Endothelial cell of hepatic sinusoid (primary cell): ENCODE results near the gene SFN.
"Not testable (repeated sequence)": the region's sequence is repeated elsewhere in the genome, so short reads cannot be mapped to it uniquely, and the experiment has no call there.

Experiments
- in situ Hi-C: cut with HindIII; loops from 2 replicates; pipeline ENCODE4 v1.10.0; 2017; ENCODE audit warnings: low sequenced_read_pairs

The SFN gene

GRCh38 chr1:26839339-26839722 lies 23.6 kb upstream of the SFN start:
- in situ Hi-C loops = no loop called here

- in situ Hi-C loops = no loop called here
These were observed 23.2 kb upstream of the SFN start for GRCh38 chr1:26839779-26840178.

DNA sequence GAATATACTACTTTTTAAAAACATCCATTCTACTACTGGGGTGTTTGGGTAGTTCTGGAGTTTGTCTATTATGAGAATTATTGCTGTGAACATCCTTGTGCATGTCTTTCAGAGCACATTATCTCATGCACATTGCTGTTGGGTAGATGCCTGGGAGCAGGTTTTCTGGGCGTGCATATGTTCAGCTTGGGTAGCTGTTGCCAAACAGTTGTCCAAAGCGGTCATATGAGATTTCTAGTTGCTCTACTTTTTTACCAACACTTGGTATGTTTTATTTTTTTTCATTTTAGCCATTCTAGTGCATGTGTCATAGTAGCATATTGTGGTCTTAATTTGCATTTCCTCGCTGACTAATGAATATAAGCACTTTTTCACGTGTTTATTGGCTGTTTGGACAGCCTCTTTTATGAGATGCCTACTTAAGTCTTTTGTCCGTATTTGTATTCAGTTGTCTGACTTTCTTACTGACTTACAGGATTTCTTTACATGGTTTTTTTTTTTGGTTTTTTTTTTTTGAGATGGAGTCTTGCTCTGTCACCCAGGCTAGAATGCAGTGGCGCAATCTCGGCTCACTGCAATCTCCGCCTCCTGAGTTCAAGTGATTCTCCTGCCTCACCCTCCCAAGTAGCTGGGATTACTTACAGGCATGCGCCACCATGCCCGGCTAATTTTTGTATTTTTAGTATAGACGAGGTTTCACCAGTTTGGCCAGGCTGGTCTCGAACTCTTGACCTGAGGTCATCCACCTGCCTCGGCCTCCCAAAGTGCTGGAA lies 18.3 kb upstream of the SFN start:
- in situ Hi-C loops = no loop called here

DNA sequence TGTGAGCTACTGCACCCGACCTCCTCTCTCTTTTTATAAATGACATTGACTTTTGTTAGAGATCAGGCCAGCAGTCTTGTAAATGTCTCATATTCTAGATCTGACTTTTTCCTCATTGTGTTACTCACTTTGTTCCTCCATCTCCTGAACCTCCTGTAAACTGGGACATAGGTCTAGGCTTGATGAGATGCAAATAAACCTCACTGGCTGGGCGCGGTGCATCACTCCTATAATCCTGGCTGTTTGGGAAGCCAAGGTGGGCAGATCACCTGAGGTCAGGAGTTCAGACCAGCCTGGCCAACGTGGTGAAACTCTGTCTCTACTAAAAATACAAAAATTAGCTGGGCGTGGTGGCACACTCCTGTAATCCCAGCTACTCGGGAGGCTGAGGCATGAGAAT lies 15.1 kb upstream of the SFN start:
- in situ Hi-C loops = not testable (repeated sequence)

- in situ Hi-C loops = no loop called here
These were observed 14.4 kb upstream of the SFN start for GRCh38 chr1:26848499-26848898.

GRCh38 chr1:26848941-26849774 lies 13.8 kb upstream of the SFN start:
- in situ Hi-C loops = no loop called here

DNA sequence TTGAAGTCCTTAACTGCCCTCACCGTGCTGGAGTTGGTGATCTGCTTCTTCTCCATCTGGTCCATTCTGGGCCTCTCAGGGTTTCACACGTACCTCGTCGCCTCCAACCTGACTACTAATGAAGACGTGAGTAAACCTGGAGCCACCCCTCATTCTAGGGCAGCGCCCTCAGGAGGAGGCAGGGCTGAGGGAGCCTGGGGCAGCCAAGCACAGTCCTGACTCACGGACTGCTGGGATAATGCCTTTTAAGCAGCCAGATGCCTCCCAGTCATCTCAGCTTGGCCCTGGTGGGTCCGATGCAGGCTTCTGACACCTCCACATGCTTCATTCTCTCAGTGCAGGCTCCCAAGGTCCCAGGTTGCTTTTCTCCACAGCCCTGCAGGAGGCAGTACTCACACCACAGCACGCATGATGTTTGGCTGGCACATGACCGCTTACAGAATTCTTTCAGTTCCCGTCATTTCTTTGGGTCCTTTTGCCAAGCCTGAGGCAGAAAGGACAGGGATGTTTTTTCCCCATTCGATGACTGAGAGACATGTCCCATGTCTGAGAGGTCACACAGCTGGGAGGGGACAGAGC lies 11.8 kb upstream of the SFN start:
- in situ Hi-C loops = loop anchor here (5.0 kb wide), 1 partner anchor 36 kb away; no protein-coding TSS in a partner anchor

GRCh38 chr1:26852701-26853100 lies 10.2 kb upstream of the SFN start:
- in situ Hi-C loops = loop anchor here (5.0 kb wide), 1 partner anchor 35 kb away; no protein-coding TSS in a partner anchor

GRCh38 chr1:26853156-26853555 lies 9.8 kb upstream of the SFN start:
- in situ Hi-C loops = loop anchor here (5.0 kb wide), 1 partner anchor 34 kb away; no protein-coding TSS in a partner anchor

DNA sequence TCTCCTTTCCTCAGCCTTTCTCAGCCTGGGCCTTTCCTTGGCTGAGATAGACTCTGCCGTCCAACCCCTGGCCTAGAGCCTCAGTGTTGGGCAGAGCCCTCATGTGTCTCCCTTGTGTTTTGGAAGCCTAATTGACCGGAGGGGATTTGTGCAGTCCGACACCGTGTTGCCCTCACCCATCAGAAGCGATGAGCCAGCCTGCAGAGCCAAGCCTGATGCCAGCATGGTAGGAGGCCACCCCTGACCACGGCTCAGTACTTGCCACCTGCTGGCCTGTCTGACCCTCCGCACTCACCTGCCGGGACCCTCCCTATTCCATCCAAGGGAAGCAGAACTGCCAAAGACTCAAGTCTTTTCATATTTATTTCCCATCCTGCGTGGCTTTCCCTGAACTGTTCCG lies 9.3 kb upstream of the SFN start:
- in situ Hi-C loops = loop anchor here (5.0 kb wide), 1 partner anchor 34 kb away; no protein-coding TSS in a partner anchor

DNA sequence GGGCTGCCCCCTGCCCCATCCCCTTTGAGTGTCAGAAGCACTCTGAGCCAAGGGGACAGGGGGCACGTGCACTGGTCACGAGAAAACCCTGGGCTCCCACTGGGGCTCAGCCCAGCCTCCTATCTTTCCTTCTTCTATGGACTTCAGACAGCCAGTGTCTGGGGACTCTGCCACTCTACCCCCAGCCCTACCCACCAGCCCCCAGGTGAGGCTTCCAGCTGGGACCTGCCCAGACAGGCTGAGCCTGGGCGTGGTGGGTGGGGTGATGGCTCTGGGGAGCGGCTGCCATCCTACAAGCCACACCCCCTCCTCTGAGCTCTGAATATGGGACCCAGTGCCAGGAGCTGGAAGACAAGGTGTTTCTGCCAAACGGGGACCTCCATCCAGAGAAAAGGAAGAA lies 8.0 kb upstream of the SFN start:
- in situ Hi-C loops = loop anchor here (5.0 kb wide), 1 partner anchor 32 kb away; no protein-coding TSS in a partner anchor

- in situ Hi-C loops = no loop called here
These were observed 7.3 kb upstream of the SFN start for GRCh38 chr1:26855636-26856035.

DNA sequence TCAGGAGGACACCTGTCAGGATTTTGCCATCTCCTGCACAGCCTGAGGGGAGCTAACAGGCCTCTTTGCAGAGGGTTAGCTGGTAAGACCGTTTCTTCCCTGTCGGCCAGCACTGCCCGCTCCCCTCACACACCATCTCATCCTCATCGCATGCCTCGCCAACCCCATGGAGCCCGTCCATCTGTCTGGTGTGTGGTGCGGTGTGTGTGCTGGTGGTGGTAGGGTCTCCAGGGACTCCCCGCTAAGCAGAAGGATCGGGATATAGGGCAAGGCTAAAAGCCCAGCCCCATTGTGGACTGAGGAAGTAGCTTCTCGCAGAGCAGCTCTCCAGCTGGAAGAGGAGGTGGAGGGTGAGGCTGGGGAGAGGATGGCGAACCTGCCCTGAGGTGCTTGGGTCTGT lies 6.8 kb upstream of the SFN start:
- in situ Hi-C loops = no loop called here

- in situ Hi-C loops = no loop called here
These were observed 6.1 kb upstream of the SFN start for GRCh38 chr1:26856604-26857469.

GRCh38 chr1:26857473-26858060 lies 5.4 kb upstream of the SFN start:
- in situ Hi-C loops = no loop called here

- in situ Hi-C loops = no loop called here
These were observed 4.8 kb upstream of the SFN start for GRCh38 chr1:26858160-26858559.

- in situ Hi-C loops = no loop called here
These were observed 3.9 kb upstream of the SFN start for GRCh38 chr1:26858891-26859640.

DNA sequence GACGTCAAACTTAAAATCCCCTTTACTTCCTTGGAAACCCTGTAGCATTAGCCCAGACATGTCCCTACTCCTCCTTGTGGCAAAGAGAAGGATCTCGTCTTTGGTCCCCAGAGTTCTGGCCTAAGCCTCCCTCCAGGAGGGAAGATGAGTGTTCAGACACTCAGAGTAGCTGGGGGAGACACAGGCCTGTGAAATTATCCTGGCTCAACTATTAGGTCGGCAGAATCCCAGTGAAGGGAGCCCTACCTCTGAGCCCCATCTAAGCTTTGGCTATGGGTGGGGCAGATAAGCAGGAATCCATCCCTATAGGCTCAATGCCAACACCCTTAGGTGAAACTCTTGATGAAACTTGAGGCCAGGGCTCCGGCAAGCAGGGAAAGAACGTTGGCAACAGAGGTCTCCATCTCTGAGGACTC lies 1.7 kb upstream of the SFN start:
- in situ Hi-C loops = no loop called here

GRCh38 chr1:26861889-26862378 lies 1.0 kb upstream of the SFN start:
- in situ Hi-C loops = no loop called here
